ENCODE results near the gene PCSK7.
"Not testable (repeated sequence)": the region's sequence is repeated elsewhere in the genome, so short reads cannot be mapped to it uniquely, and the experiment has no call there.

GRCh38 chr11:117272175-117272574 lies 40.3 kb upstream of the PCSK7 start:
- TF ChIP-seq ZFP30 (CRISPR knock-in tag; IDR thresholded peaks at IDR 0.05); PATZ1 (CRISPR knock-in tag; IDR thresholded peaks at IDR 0.05; ENCODE audit: borderline replicate concordance); CSRNP3 (CRISPR knock-in tag; IDR thresholded peaks at IDR 0.05); ZNF8 (CRISPR knock-in tag; IDR thresholded peaks at IDR 0.05); ZNF70 (CRISPR knock-in tag; IDR thresholded peaks at IDR 0.05); TCF4 (CRISPR knock-in tag; IDR thresholded peaks at IDR 0.05; ENCODE audit: borderline replicate concordance); RARB (CRISPR knock-in tag; IDR thresholded peaks at IDR 0.05); OSR1 (CRISPR knock-in tag; IDR thresholded peaks at IDR 0.05); PPARA (CRISPR knock-in tag; IDR thresholded peaks at IDR 0.05; ENCODE audit: borderline replicate concordance); ISL1 (CRISPR knock-in tag; IDR thresholded peaks at IDR 0.05); ARNTL (CRISPR knock-in tag; IDR thresholded peaks at IDR 0.05; ENCODE audit: borderline replicate concordance, low read depth): not testable (repeated sequence)

Data from SK-N-SH treated with all-trans-retinoic acid at 6 μM for 48 hours (cell line).